OCI-LY1 (cell line): ENCODE measurements around the gene RPL35.

Experiments
- CTCF ChIP-seq: fragments of 200-600 bp; sonication (generic), shearing (Covaris generic); IDR thresholded peaks from 2 replicates; pipeline ENCODE4 v1.5.1; 2017; ENCODE audit warnings: mild to moderate bottlenecking, antibody characterized with exemption, low read length, moderate library complexity, mixed read lengths
- EZH2 ChIP-seq: fragments of 200-600 bp; sonication (generic), shearing (Covaris generic); IDR thresholded peaks from 2 replicates; pipeline ENCODE4 v1.8.0; 2017; ENCODE audit warnings: borderline replicate concordance, mixed run types, mild to moderate bottlenecking, antibody characterized with exemption, low read length, moderate library complexity, mixed read lengths

GRCh38 chr9:124894035-124894740, 32.4 kb upstream of the RPL35 start:
- TF ChIP-seq CTCF (no peak), EZH2 (no peak)
